ENCODE measurements around the gene TMEM9.

TMEM9 gene

GRCh38 chr1:201114245-201115131, 39.8 kb downstream of the TMEM9 start:
- Mint-ChIP-seq H3K4me1 (peaks cover 24% of the 10 kb centered on the region), H3K36me3 (ENCODE audit: low read depth) (no peaks in the 10 kb centered on the region), H3K27ac (peak overlapping the region in 1 of 3 experiments; percentile 57), H3K9me3 (no peaks in the 10 kb centered on the region), H3K4me3 (peak overlapping the region; percentile 82 to 94 (median 90)), H3K27me3 (ENCODE audit: low read depth) (peaks cover 48% of the 10 kb centered on the region)
- TF ChIP-seq CTCF (IDR thresholded peaks at IDR 0.05; ENCODE audit: unreplicated experiment in 3 of 3) = peak; percentile 76 to 88 (median 79)

- peak overlapping the region in 1 of 3 experiments; percentile 57 for H3K27ac Mint-ChIP-seq
- TF ChIP-seq CTCF (IDR thresholded peaks at IDR 0.05; ENCODE audit: unreplicated experiment in 3 of 3) = no peak
Observed at GRCh38 chr1:201113451-201114244, 40.6 kb downstream of the TMEM9 start.

GRCh38 chr1:201112926-201113325, 41.3 kb downstream of the TMEM9 start:
- no peak for TF ChIP-seq CTCF (IDR thresholded peaks at IDR 0.05; ENCODE audit: unreplicated experiment in 3 of 3)
- H3K27ac Mint-ChIP-seq = peak overlapping the region in 1 of 3 experiments; percentile 39
- no peaks in the 10 kb centered on the region for H3K9me3 Mint-ChIP-seq
- H3K4me1 Mint-ChIP-seq = peaks cover 27% of the 10 kb centered on the region
- peak overlapping the region; percentile 45 to 84 (median 70) for H3K4me3 Mint-ChIP-seq
- H3K36me3 Mint-ChIP-seq (ENCODE audit: low read depth) = no peaks in the 10 kb centered on the region
- peaks cover 48% of the 10 kb centered on the region for H3K27me3 Mint-ChIP-seq (ENCODE audit: low read depth)

More at GRCh38 chr1:201113451-201114244, 40.6 kb downstream of the TMEM9 start:
- Mint-ChIP-seq H3K36me3 (ENCODE audit: low read depth) (no peaks in the 10 kb centered on the region), H3K9me3 (no peaks in the 10 kb centered on the region), H3K4me1 (peaks cover 25% of the 10 kb centered on the region), H3K27me3 (ENCODE audit: low read depth) (peaks cover 48% of the 10 kb centered on the region), H3K4me3 (peak overlapping the region; percentile 82 to 94 (median 90))

GRCh38 chr1:201112173-201112731, 42.0 kb downstream of the TMEM9 start, which contains the start of gene CACNA1S:
Gene CACNA1S, minus strand, starts transcription at chr1:201112426. Its CDS starts 87 bp downstream, at chr1:201112339.
- Mint-ChIP-seq H3K4me3 (peak within 1 kb of the TSS; percentile 45 to 84 (median 70)), H3K36me3 (ENCODE audit: low read depth) (no peaks in the 10 kb centered on the region), H3K27ac (peak within 1 kb of the TSS in 2 of 3 experiments; percentile 20 to 39), H3K27me3 (ENCODE audit: low read depth) (peaks cover 43% of the 10 kb centered on the region), H3K9me3 (no peaks in the 10 kb centered on the region), H3K4me1 (peaks cover 31% of the 10 kb centered on the region)
- no peak for TF ChIP-seq CTCF (IDR thresholded peaks at IDR 0.05; ENCODE audit: unreplicated experiment in 3 of 3)

GRCh38 chr1:201111672-201112071, 42.6 kb downstream of the TMEM9 start:
- Mint-ChIP-seq H3K27ac (peak overlapping the region in 1 of 3 experiments; percentile 20), H3K36me3 (ENCODE audit: low read depth) (no peaks in the 10 kb centered on the region), H3K27me3 (ENCODE audit: low read depth) (peaks cover 38% of the 10 kb centered on the region), H3K4me3 (peak overlapping the region; percentile 8 to 84 (median 70)), H3K9me3 (no peaks in the 10 kb centered on the region), H3K4me1 (peaks cover 31% of the 10 kb centered on the region)
- no peak for TF ChIP-seq CTCF (IDR thresholded peaks at IDR 0.05; ENCODE audit: unreplicated experiment in 3 of 3)
